Left colon (tissue), 2 donors: ENCODE data around the gene PPP1R3C. TPM values are rescaled to one million over a fixed set of nuclear protein-coding genes. Genes with fewer than 3 reads are reported as not detected.

ENCODE experiments used
- ATAC-seq: fragments of 200-7000 bp; cut with Tn5 transposase; one replicate; pipeline ENCODE4 v1.9.1; 2020; ENCODE audit warnings: mild to moderate bottlenecking, moderate library complexity
- DNase-seq, 2 donors: peaks; one replicate each; pipeline ENCODE4 v3.0.0-alpha.2; 2020
- intact Hi-C, 2 donors: fragments of 100-400 bp; cut with DNase I in 1 of 2; cut with micrococcal nuclease in 1 of 2; formaldehyde crosslinking; loops; one replicate each; pipeline versions ENCODE4 v1.11.2 to v1.14.0; 2022; cut with DNase I, micrococcal nuclease
- long read RNA-seq: library from polyadenylated mRNA; unstranded; transcript quantifications from one replicate; pipeline ENCODE4 v2.0.0, GENCODE V29; 2021
- total RNA-seq, 2 donors: library from RNA; stranded (reverse); fragmentation: NEBNext Ultra II Directional; extraction: Animal tissue kit (Norgen Biotek cat#: 25700); gene quantifications; one replicate each; pipeline ENCODE4 v1.2.1, GENCODE V29; 2021
- donor health status: DM: no; HTN: no; CAD: no.
- donor health status: DM: yes; HTN: yes; CAD: no.

The PPP1R3C gene
- total RNA-seq: 1 to 10 TPM in 1 of 2 donors, under 1 TPM in 1; 0.64 to 8.4 TPM
- long read RNA-seq, partial matches to known transcripts: 0 of 1 reads
- long read RNA-seq, other reads (novel, unspliced or antisense): 1 of 1 reads

DNA sequence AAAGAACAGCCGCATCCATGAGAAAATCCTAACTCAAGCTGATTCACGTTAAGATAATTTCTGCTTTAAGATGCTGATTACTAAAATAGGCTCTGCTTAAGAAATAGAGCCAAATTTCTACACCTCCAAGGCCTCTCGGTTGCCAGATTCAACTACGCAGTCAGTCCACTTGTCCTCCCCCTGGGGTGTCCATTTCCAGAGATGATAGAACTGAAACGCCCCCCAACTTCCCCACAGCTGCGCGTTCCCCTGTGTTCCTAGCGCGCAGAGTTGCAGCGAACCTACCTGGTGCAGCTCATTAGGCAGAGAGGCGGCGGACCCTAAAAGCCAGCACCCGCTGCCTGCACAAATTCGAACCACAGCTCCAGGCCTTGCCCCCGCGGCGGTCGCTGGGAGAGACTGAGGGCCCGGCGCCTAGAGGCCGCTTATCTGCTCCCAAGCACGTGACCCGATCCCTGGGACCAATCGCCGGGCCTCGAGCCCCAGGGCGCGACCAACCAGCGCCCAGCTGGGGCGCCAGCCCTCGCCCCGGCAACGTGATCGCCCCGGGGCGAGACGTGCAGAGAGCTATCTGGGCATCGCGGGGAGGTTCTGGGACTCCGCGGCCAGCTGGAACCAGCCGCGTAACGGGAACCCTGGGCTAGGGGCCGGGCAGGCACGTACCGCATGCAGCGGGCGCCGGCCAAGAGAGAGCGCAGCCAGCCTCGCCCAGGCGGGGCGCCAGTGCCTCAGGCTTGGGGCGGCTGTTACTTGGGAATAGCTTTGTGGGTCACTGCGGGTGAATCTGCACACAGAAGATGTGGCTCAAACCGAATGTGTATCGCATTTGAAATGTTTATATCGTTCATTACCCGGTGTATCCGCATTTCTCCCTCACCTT is at the start of gene PPP1R3C:
TSS of gene PPP1R3C (minus strand) at position 401 of the 880 bp plus-strand sequence. CDS start at position 299, 102 bp downstream.
- DNase-seq: peak; percentile 74 to 85
- ATAC-seq: peak; percentile 96
- intact Hi-C loops: no loop called here

DNA sequence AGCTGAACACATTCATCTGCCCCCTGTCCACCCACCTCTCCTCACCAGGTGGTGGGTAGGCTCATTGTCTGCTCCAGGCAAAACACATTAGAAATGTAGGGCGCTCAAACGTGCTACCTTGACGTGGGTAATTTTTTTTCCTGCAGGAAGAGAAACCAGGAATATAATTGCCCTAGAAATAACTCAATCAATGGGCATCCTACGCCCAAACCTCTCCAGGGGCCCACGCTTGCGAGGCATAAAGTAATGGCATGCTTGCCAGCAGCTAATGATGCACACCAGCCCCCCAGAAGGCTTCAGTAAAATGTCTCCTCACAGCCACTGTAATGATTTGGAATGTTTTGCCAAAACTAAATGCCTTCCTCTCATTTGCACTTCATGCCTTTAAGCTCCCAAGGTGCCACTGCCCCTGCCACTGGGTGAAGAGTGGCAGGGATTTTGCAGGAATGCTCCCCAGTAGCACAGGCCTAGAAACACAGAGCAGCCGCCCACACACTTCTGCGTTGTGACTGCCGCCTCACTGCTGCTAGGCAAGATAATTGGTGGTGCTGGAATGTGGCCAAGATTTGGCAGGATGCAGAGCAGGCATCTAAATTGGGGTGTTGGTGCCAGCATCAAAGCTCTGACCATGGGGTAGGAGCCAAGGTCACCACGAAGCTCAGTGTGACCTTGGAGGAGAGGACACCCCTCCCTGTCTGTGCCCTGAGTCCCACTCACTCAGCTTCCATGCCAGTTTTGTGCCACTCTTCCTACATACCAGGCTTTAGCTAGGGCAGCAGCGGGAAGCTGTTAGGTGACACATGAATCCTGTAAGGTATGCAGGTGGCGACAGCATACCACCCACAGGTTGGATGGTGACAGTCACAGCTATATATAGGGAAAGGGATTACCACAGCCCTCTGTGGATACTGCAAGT is 48.7 kb upstream of the PPP1R3C start:
- DNase-seq (no peak), ATAC-seq (no peak)
- intact Hi-C loops: no loop called here

DNA sequence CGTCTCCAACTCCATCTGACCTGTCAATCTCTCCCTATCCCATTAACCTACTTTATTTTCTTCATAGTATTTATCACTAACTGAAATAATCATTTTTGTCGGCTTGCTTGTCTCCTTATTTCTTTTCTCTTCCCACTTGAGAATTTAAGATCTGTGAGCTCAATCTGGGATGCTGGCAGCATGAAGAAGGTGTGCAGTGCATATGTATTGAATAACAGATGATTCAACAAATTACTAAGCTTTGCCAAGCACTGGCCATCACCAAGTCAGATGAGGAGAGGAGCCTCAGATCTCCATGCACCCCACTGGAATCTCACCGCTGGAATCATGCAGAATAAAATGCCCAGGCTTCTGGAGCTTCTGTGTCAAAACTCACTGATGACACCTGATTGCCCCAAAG is 47.6 kb upstream of the PPP1R3C start:
- DNase-seq: no peak
- ATAC-seq: no peak
- intact Hi-C loops: no loop called here

DNA sequence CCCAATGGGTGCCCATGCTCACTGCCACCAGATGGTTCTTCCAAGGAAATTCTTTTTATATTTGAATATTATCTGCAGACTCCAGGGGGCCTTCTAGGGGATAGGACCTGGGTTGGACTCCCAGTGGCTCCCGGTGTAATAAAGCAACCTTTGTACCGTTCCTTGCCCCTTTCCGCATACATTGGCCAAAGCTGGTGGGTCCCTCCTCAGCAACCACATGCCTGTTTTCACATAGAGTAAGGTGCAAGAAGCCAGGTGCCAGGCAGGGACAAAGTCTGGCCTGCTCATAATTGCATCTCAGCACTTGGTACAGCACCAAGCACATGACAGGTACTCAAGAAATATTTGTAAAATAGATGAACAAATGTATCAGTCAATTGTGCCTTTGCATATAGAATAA is 46.4 kb upstream of the PPP1R3C start:
- ATAC-seq: no peak
- DNase-seq: no peak
- intact Hi-C loops: no loop called here

DNA sequence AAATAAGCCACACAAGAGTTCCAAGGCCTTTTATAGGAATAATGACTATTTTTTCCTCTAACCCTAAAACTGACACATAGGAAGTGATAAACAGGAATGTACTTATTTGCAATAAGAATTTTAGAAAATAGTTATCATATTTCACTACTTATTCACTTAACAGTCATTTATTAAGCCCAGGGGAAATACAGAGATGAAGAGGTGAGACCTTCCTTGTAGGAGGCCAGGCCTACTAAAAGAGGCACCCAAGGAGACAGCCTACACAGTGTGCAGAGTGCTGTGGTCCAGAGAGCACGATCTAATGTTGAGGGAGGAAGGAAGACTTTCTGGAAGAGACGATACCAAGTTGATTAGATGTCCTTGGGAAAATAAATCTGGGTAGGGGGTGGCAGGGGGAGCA is 45.0 kb upstream of the PPP1R3C start:
- intact Hi-C loops: no loop called here
- DNase-seq: no peak
- no peak for ATAC-seq

DNA sequence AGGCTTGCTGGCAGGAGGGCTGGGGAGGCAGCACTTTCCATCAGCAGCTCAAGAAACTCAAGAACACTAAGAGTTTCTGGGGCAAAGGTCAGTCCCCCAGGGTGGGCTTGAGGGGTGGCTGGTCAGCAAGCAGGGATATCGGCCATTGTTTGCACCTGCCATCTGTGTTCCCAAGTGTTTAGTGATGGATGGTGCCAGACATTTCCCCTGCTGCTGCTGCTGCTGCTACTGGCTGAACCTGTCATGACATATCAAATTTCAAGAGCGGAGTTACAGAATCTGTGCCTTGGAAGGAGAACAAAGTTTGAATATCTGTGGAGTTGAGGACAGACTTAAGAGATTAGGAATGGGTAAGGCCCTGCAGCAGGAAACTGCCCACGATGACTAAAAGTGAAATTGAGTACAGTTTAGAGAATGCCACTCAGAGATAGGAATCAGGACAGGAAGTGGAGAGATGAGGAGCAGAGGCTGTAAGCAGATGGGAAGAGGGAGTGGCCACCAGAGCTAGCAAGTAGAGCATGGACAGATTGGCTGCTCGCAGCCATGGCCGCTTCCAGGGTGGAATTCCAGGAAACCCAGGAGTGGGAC is 39.2 kb upstream of the PPP1R3C start:
- ATAC-seq (no peak), DNase-seq (no peak)
- intact Hi-C loops: no loop called here

DNA sequence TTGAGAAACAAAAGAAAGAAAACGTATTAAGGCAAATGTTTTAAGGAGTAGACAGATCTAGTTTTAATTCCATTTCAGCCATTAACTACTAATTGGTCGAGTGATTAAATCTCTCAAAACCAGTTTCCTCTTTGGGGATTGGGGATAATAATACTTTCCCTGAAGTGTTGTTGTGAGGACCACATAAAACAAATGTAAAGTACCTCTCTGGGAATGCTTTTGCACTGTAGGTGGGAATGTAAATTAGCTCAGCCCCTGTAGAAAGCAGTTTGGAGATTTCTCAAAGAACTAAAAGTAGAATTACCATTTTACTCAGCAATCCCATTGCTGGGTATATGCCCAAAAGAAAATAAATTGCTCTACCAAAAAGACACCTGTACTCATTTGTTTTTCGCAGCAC is 36.0 kb upstream of the PPP1R3C start:
- DNase-seq (no peak), ATAC-seq (no peak)
- intact Hi-C loops: no loop called here

DNA sequence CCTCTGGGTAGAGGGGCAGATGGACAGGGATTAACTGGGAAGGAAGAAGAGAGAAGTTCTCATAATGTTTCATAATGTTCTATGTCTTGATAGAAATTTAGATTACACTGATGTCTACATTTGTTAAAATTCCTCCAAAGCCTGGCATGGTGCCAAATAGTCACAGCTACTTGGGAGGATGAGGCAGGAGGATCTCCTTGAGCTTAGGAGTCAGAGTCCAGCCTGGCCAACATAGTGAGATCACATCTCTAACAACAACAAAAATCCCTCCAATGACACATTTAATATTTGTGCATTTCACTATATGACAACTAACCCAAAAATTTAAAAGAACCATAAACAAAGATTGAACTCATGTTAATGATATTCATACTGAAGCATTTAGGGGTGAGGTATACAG is 33.0 kb upstream of the PPP1R3C start:
- DNase-seq (no peak), ATAC-seq (no peak)
- intact Hi-C loops: no loop called here

DNA sequence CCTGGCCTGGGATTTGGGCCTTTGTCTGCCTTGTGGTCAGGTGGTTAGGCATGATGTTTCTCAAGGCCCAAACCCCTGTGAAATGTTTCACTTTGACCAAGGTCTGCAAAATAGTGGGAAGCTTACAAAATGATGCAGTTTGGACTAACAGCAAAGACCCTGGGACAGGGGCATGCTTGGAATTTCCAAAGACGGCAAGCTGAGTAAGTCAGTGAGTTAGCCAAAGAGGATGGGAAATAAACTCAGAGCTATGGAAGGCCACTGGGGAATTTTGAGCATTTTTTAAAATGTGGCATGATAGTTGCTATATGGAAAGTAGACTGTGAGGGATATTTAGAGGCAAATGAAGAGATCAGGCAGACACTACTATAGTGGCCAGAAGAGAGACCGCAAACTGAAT is 31.6 kb upstream of the PPP1R3C start:
- no peak for ATAC-seq
- intact Hi-C loops: no loop called here
- DNase-seq: no peak

DNA sequence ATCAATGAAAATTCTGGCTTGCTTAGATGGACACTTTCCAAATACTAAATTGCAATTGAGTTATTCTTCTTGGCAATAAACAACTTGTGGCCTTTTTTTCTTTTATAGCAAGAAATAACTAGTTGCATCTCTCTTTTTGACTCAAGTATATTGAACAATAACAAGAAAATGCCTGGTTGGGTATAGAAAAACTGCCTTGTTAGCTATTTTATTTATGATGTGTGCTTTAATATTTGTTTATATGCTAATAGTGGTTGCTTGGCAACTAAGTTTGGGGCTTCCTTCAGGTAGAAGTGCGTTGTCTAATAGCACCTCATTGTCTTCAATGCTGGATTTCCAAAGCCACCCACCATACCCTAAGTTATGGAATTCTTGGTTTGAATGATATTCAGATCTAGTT is 30.1 kb upstream of the PPP1R3C start:
- DNase-seq (no peak), ATAC-seq (no peak)
- intact Hi-C loops: no loop called here

DNA sequence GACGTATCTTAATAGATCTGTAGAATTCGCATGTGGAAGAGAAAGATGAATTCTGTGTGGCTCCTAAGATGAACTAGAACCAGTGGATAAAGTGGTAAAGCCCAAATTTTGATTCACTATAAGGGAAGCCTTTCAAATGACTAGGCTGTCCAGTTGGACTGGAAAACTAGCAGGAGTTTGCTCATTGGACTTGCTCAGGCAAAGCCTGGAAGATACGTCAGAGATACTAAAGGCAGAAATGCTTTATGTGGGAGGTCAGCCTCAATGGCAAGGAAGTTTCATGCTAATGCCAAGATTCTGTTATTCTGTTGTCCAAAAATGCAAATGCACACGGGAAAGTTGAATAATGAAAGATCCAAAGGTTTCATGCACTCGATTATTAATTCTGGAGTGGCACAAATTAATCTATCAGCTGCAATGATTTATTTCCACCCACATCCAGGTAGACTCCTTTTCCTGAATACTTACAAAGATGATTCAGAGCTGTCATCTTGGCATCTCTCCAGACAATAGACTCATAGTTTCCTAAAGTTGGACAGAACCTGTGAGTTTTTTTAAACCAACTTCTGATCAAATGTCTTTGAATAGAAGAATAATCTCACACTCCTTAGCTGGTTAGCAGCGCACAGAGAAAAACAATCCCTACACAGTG is 20.5 kb upstream of the PPP1R3C start:
- intact Hi-C loops: no loop called here
- no peak for ATAC-seq
- DNase-seq: no peak

DNA sequence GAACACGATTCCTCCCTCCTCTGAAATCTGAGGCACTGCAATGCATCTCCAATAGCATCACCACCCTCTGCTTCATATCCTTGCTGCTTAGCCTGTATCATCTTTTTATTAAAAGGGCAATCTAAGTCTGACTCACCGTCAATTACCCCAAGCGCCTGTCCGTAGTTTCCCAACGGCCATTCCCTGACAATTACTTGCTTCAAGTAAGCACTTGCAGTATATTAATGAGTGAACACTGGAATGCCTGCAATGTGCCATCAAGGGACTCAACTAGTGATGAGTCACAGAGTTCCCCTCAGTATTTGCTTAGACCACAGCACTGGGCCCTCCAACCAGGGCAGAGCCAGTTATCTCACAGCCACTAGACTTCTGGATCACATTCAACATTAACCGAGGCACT is 19.5 kb upstream of the PPP1R3C start:
- no peak for ATAC-seq
- DNase-seq: no peak

DNA sequence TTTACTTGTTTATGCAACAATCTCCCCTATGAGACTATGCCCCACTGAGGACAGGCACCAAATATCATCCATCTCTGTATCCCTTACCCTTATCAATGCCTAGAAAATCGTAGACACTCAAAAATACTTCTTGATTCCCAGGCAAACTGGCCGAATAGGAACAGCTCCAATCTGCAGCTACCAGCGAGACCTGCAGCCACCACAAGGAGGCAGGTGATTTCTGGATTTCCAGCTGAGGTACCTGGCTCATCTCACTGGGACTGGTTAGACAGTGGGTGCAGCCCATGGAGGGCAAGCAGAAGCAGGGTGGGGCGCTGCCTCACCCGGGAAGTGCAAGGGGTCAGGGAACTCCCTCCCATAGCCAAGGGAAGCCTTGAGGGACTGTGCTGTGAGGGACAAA is 10.8 kb upstream of the PPP1R3C start:
- no peak for ATAC-seq
- no peak for DNase-seq
- intact Hi-C loops: loop anchor here in 1 of 2 donors (5.0 kb wide), 1 partner anchor 256 kb away; no protein-coding TSS in a partner anchor

More for the DNA sequence above, 19.5 kb upstream of the PPP1R3C start:
- intact Hi-C loops: no loop called here

DNA sequence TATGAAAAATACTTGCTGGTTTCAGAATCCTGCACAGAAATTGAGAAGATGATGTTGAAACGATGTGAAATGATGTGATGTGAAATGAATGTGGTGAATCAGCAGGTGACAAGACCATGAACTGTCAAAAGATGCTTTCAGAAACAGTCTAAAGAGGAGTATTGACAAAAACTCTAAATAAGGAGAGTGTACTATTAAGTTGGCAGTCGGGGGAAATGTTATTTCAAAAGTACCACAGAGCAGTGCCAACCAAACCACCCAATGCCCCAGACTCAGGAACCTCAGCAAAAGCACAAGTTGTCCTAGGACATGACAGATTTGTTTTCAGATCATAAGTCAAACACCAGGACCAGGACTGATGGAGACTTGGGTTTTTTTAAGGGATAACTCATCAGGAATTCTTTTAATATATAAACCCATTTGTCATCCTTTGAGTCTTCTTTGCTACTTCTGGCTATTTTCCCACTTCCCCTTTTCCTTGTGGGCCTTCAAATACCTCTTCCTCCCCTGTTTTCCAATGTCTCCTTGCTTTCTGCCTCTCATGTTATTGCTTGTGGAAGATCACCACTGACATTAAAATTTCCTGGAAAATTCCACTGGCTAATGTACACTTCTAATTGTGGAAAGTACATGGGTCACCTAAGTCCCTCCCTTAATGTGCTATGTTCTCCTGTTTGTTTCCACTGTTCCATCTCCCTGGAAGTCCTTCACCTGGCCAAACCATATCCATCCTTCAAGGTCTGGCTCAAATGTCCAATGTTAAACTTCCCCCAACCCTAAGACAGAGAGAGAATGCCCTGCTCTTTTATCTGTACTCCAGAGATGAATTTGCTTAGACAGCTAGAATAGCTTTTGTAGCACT is 10.2 kb upstream of the PPP1R3C start:
- intact Hi-C loops: loop anchor here in 1 of 2 donors (5.0 kb wide), 1 partner anchor 256 kb away; no protein-coding TSS in a partner anchor
- DNase-seq (no peak), ATAC-seq (no peak)

DNA sequence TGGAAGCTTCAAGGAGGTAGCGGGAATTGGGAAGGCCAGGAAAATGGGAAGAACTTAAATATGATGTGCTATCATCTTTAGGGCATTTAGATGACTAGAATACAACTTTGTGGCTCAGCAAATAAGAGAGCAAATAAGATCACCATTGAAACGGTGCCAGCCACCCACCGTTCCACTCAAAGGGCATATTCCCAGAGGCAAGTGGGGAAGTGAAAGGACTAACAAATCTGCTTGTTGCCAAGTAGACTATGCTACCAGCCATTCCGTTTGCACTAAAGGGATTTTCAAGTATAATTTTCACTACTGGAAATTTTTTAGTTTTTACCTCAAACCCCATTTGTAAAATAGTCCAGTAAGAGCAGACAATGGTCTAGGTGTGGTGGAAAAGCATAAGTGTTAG is 4.0 kb upstream of the PPP1R3C start:
- intact Hi-C loops: loop anchor here in 1 of 2 donors (5.0 kb wide), 1 partner anchor 145 kb away; no protein-coding TSS in a partner anchor
- DNase-seq (no peak), ATAC-seq (no peak)

DNA sequence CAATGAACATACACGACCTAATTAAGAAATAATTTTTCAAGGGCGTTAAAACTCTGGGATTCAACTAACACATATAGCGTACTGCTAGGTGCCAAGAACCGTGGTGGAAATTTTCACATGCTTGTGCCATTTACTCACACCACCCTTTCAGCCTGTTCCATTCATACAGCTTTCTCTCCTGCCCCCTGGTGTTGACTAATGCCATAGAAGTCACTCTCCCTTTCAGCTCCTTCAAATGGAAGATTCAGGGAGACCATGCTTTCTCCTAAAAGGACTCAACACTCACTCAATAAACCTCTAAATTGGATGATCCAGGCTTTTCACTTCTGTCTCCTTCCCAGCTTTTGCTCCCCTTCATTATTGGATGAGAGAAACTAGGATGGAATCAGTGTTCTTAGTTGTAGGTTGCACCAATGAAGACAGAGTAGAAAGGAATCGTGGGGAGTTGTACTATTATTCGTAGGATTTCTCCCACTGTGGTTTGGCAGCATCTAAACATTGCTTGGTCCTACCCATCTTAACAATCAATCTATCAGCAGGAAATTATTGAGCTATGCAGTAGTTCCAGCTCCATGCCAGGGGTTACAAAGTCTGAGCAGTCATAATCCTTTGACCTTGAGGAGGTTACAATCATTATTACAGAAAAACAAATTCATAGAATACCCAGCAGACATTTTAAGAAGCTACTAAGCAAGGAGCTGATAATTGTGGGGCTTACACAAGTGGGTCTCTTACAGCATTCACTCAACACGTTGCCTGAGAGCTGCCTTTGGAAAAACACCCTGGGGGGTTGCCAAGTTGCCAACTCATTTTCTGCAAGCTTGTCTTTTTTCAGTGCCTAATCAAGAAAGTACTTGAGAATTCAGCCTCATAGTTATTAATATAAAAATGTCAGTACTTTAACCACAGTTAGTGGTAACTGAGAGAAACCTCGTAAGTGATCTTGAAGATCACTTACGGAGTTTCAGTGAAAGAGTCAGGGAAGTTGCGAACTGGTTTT is 2.8 kb upstream of the PPP1R3C start:
- ATAC-seq (peak; percentile 75), DNase-seq (peak; percentile 45 to 62)

More for the DNA sequence above, 2.8 kb upstream of the PPP1R3C start:
- intact Hi-C loops: loop anchor here in 1 of 2 donors (5.0 kb wide), 1 partner anchor 143 kb away; no protein-coding TSS in a partner anchor
